ENCODE data around the gene MASP1.

DNA sequence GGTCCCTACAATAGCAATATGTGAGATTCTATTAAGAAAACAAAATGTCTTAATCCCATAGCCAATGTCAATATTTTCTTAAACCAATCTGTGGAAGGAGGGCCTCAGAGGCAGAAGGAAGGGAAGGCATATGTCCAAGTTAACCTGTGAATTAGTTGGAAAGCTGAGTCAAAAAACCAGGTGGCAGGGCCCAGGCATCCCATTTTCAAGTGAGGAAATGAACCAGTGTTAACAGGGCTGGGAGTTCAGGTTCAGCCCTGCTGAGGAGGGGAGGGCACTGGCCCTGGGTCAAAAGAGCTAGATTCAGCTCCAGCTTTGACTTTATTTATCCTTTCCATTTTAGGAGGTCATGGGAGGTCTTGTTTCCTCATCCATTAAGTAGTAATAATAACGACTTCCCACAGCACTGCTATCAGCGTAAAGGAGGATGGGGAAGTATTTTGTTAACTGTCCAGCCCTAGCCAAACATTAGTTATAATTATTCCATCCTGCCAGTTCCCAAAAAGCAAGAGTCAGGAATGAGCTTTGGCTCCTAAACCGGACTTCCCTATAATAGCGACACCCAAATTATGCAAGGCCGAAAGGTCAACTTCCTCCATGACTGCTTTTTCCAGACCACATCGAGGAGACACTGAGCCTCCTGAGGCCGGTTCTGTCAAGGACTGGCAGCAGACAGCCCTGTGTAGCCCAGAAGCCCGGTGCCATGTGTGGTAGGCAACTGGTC is 3.2 kb downstream of the MASP1 start:
- TF ChIP-seq, protein P1, sequence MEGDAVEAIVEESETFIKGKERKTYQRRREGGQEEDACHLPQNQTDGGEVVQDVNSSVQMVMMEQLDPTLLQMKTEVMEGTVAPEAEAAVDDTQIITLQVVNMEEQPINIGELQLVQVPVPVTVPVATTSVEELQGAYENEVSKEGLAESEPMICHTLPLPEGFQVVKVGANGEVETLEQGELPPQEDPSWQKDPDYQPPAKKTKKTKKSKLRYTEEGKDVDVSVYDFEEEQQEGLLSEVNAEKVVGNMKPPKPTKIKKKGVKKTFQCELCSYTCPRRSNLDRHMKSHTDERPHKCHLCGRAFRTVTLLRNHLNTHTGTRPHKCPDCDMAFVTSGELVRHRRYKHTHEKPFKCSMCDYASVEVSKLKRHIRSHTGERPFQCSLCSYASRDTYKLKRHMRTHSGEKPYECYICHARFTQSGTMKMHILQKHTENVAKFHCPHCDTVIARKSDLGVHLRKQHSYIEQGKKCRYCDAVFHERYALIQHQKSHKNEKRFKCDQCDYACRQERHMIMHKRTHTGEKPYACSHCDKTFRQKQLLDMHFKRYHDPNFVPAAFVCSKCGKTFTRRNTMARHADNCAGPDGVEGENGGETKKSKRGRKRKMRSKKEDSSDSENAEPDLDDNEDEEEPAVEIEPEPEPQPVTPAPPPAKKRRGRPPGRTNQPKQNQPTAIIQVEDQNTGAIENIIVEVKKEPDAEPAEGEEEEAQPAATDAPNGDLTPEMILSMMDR (IDR thresholded peaks at IDR 0.05; ENCODE audit: low read length): no peak
- no peak for TF ChIP-seq EZH2 (IDR thresholded peaks at IDR 0.05; ENCODE audit: borderline replicate concordance, low read length)
